Measurements from ENCODE around the gene ATRAID. TPM values are rescaled to one million over a fixed set of nuclear protein-coding genes. Genes with fewer than 3 reads are reported as not detected.
A peak's percentile ranks its signal among the peaks of the same experiment; 100 is the strongest.

ATRAID gene, protein sequence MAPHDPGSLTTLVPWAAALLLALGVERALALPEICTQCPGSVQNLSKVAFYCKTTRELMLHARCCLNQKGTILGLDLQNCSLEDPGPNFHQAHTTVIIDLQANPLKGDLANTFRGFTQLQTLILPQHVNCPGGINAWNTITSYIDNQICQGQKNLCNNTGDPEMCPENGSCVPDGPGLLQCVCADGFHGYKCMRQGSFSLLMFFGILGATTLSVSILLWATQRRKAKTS
- 131 TPM for polyA plus RNA-seq
- long read RNA-seq, donor 1, transcript ATRAID-202 (7 exons, 1,059 nt), result minor isoform, 9 of 46 reads
- long read RNA-seq, donor 1, transcript ATRAID-201 (7 exons, 1,240 nt), result major isoform, 35 of 46 reads
- long read RNA-seq, donor 1, partial matches to known transcripts, result 0 of 46 reads
- long read RNA-seq, donor 1, other reads (novel, unspliced or antisense), result 0 of 46 reads
- long read RNA-seq, donor 2, transcript ATRAID-202 (7 exons, 1,059 nt), result minor isoform, 23 of 141 reads
- long read RNA-seq, donor 2, transcript ATRAID-204 (2 exons, 561 nt), result minor isoform, 19 of 141 reads
- long read RNA-seq, donor 2, transcript ATRAID-201 (7 exons, 1,240 nt), result major isoform, 90 of 141 reads
- long read RNA-seq, donor 2, partial matches to known transcripts, result 9 of 141 reads
- long read RNA-seq, donor 2, other reads (novel, unspliced or antisense), result 0 of 141 reads
- long read RNA-seq, donor 3, result 0 reads
- long read RNA-seq, donor 4, transcript ATRAID-201 (7 exons, 1,240 nt), result major isoform, 10 of 16 reads
- long read RNA-seq, donor 4, partial matches to known transcripts, result 0 of 16 reads
- long read RNA-seq, donor 4, other reads (novel, unspliced or antisense), result 0 of 16 reads
- long read RNA-seq, donor 5, transcript ATRAID-202 (7 exons, 1,059 nt), result minor isoform, 10 of 58 reads
- long read RNA-seq, donor 5, transcript ATRAID-201 (7 exons, 1,240 nt), result major isoform, 44 of 58 reads
- long read RNA-seq, donor 5, partial matches to known transcripts, result 0 of 58 reads
- long read RNA-seq, donor 5, other reads (novel, unspliced or antisense), result 0 of 58 reads
- long read RNA-seq, donor 6, transcript ATRAID-202 (7 exons, 1,059 nt), result minor isoform, 14 of 111 reads
- long read RNA-seq, donor 6, transcript ATRAID-201 (7 exons, 1,240 nt), result major isoform, 58 of 111 reads
- long read RNA-seq, donor 6, transcript ATRAID-204 (2 exons, 561 nt), result minor isoform, 17 of 111 reads
- long read RNA-seq, donor 6, partial matches to known transcripts, result 19 of 111 reads
- long read RNA-seq, donor 6, other reads (novel, unspliced or antisense), result 0 of 111 reads
- long read RNA-seq, donor 7, transcript ATRAID-201 (7 exons, 1,240 nt), result major isoform, 27 of 37 reads
- long read RNA-seq, donor 7, transcript ATRAID-204 (2 exons, 561 nt), result minor isoform, 5 of 37 reads
- long read RNA-seq, donor 7, transcript ATRAID-202 (7 exons, 1,059 nt), result minor isoform, 5 of 37 reads
- long read RNA-seq, donor 7, partial matches to known transcripts, result 0 of 37 reads
- long read RNA-seq, donor 7, other reads (novel, unspliced or antisense), result 0 of 37 reads
- long read RNA-seq, donor 8, transcript ATRAID-201 (7 exons, 1,240 nt), result major isoform, 90 of 136 reads
- long read RNA-seq, donor 8, transcript ATRAID-202 (7 exons, 1,059 nt), result minor isoform, 25 of 136 reads
- long read RNA-seq, donor 8, transcript ATRAID-204 (2 exons, 561 nt), result minor isoform, 18 of 136 reads
- long read RNA-seq, donor 8, partial matches to known transcripts, result 0 of 136 reads
- long read RNA-seq, donor 8, other reads (novel, unspliced or antisense), result 0 of 136 reads
- long read RNA-seq, donor 9, transcript ATRAID-204 (2 exons, 561 nt), result minor isoform, 12 of 133 reads
- long read RNA-seq, donor 9, transcript ATRAID-202 (7 exons, 1,059 nt), result minor isoform, 20 of 133 reads
- long read RNA-seq, donor 9, transcript ATRAID-201 (7 exons, 1,240 nt), result major isoform, 93 of 133 reads
- long read RNA-seq, donor 9, partial matches to known transcripts, result 7 of 133 reads
- long read RNA-seq, donor 9, other reads (novel, unspliced or antisense), result 0 of 133 reads
- long read RNA-seq, donor 10, transcript ATRAID-201 (7 exons, 1,240 nt), result major isoform, 73 of 104 reads
- long read RNA-seq, donor 10, transcript ATRAID-202 (7 exons, 1,059 nt), result minor isoform, 13 of 104 reads
- long read RNA-seq, donor 10, transcript ATRAID-204 (2 exons, 561 nt), result minor isoform, 6 of 104 reads
- long read RNA-seq, donor 10, partial matches to known transcripts, result 12 of 104 reads
- long read RNA-seq, donor 10, other reads (novel, unspliced or antisense), result 0 of 104 reads
- long read RNA-seq, donor 11, transcript ATRAID-201 (7 exons, 1,240 nt), result major isoform, 42 of 61 reads
- long read RNA-seq, donor 11, transcript ATRAID-202 (7 exons, 1,059 nt), result minor isoform, 11 of 61 reads
- long read RNA-seq, donor 11, transcript ATRAID-204 (2 exons, 561 nt), result minor isoform, 8 of 61 reads
- long read RNA-seq, donor 11, partial matches to known transcripts, result 0 of 61 reads
- long read RNA-seq, donor 11, other reads (novel, unspliced or antisense), result 0 of 61 reads

DNA sequence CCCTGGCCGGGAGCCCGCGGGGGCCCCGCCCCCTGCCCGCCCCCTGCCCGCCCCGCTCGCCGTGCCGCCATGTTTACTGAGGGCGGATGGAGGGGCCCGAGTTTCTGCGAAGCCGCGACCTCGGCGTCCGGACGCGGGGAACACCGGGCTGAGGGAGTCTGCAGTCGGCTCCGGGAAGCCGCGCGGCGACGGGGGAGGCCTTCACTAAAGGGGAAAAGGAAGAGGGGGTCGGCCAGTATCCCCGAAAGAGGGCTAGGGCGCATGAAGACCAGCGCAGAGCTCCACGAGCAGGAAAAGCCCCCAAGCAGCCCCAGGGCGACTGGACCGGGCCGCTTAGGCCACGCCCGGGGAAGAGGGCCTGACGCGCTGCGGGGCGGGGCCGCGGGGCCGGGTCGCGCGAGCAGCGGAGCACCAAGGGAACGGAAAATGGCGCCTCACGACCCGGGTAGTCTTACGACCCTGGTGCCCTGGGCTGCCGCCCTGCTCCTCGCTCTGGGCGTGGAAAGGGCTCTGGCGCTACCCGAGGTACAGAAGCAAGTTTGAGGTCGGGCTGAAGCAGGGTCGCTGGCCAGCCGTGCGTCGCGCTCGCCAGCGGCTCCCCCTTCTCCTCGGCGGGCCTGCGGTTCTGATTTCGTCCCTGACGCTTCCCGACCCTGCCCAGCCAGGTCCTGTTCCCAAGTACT, at the start of gene ATRAID, which contains the start of gene SLC5A6:
TSS of gene ATRAID (plus strand) at position 99 of the 683 bp plus-strand sequence. CDS start at position 427, 328 bp downstream.
TSS of gene SLC5A6 (minus strand) at position 326 of the 683 bp plus-strand sequence. CDS start 4,618 bp downstream, outside the sequence.
- no peaks in the 10 kb centered on the region for H3K9me3 ChIP-seq (ENCODE audit: control insufficient read depth, low read depth, low read length)
- DNase-seq, result peak; percentile 90 to 97
- no peaks in the 10 kb centered on the region for H3K27me3 ChIP-seq (ENCODE audit: control insufficient read depth, insufficient read depth, low read length)
- peak within 1 kb of the TSS; percentile 91 for H3K4me3 ChIP-seq (ENCODE audit: low read length)
- H3K27ac ChIP-seq (ENCODE audit: low read length), result peak within 1 kb of the TSS; percentile 98
- peaks cover 24% of the 10 kb centered on the region for H3K36me3 ChIP-seq (ENCODE audit: control insufficient read depth, insufficient read depth, low read length)
- 0% methylated on average over 9 of the region's 73 CpGs for WGBS (ENCODE audit: insufficient coverage, low lambda C conversion rate)
- peaks cover 36% of the 10 kb centered on the region for H3K4me1 ChIP-seq (ENCODE audit: control insufficient read depth, insufficient read depth, low read length)

DNA sequence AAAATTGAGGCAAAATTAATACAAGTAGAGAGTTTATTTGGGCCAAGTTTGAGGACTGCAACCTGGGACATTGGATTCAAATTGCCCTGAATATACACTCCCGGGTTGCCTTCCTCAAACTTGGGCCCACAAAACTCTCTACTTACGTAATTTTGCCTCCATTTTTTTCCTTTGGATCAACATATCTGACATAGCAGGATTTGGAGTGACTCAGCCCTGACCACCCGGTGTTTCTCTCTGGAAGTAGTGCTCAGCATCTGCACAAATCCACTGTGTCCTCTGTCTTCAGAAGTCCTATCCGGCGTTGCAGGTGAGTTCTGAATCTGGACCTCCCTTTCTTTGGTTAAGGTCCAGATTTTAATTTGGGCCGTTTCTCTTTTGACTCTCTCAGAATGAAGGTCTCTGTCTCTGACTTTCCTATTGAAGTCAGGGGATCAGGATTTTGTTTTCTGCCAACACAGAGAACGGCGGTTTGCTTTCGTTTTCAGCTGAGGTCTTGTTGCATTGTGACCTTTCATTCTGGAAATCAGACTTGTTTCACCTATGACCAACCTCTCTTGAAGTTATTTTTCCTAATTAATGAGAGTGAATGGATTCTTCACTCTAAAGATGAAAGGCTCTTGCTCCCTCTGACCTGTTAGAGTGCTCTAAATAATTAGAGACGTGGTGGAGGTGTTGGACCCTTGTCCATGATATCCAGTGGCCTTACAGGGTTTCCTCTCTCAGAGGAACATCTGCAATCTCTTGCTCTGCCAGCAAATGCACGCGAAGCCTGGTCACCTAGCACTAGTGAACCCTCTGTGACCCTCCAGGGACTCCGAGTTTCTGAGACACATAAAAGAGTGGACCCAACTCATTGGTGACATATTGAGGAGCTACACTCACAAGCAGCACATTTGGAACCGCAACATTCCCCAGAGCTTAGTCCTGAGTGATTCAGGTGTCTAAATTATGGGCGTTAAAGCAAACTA, 49.4 kb upstream of the ATRAID start:
- H3K36me3 ChIP-seq (ENCODE audit: control insufficient read depth, insufficient read depth, low read length), result no peaks in the 10 kb centered on the region
- H3K4me3 ChIP-seq (ENCODE audit: low read length), result no peak overlapping the region
- H3K27ac ChIP-seq (ENCODE audit: low read length), result no peak overlapping the region
- no peaks in the 10 kb centered on the region for H3K9me3 ChIP-seq (ENCODE audit: control insufficient read depth, low read depth, low read length)
- H3K27me3 ChIP-seq (ENCODE audit: control insufficient read depth, insufficient read depth, low read length), result no peaks in the 10 kb centered on the region
- H3K4me1 ChIP-seq (ENCODE audit: control insufficient read depth, insufficient read depth, low read length), result no peaks in the 10 kb centered on the region
- no CpG with 5 or more reads among the region's 15 CpGs for WGBS (ENCODE audit: insufficient coverage, low lambda C conversion rate)
- no peak for DNase-seq

GRCh38 chr2:27164960-27165763, 46.7 kb upstream of the ATRAID start:
- Histone ChIP-seq H3K9me3 (ENCODE audit: control insufficient read depth, low read depth, low read length) (no peaks in the 10 kb centered on the region), H3K4me1 (ENCODE audit: control insufficient read depth, insufficient read depth, low read length) (no peaks in the 10 kb centered on the region), H3K36me3 (ENCODE audit: control insufficient read depth, insufficient read depth, low read length) (no peaks in the 10 kb centered on the region), H3K27me3 (ENCODE audit: control insufficient read depth, insufficient read depth, low read length) (no peaks in the 10 kb centered on the region), H3K4me3 (ENCODE audit: low read length) (no peak overlapping the region), H3K27ac (ENCODE audit: low read length) (no peak overlapping the region)
- WGBS (ENCODE audit: insufficient coverage, low lambda C conversion rate), result no CpG with 5 or more reads among the region's 8 CpGs
- DNase-seq, result no peak

- H3K27ac ChIP-seq (ENCODE audit: low read length), result no peak overlapping the region
- DNase-seq, result no peak
- H3K9me3 ChIP-seq (ENCODE audit: control insufficient read depth, low read depth, low read length), result no peaks in the 10 kb centered on the region
- H3K36me3 ChIP-seq (ENCODE audit: control insufficient read depth, insufficient read depth, low read length), result no peaks in the 10 kb centered on the region
- peaks cover 3% of the 10 kb centered on the region for H3K27me3 ChIP-seq (ENCODE audit: control insufficient read depth, insufficient read depth, low read length)
- WGBS (ENCODE audit: insufficient coverage, low lambda C conversion rate), result 83% methylated on average over 2 of the region's 6 CpGs
- H3K4me1 ChIP-seq (ENCODE audit: control insufficient read depth, insufficient read depth, low read length), result no peaks in the 10 kb centered on the region
- H3K4me3 ChIP-seq (ENCODE audit: low read length), result no peak overlapping the region
Measured at GRCh38 chr2:27170581-27171337, 41.1 kb upstream of the ATRAID start.

- H3K36me3 ChIP-seq (ENCODE audit: control insufficient read depth, insufficient read depth, low read length), result no peaks in the 10 kb centered on the region
- H3K4me3 ChIP-seq (ENCODE audit: low read length), result no peak overlapping the region
- H3K4me1 ChIP-seq (ENCODE audit: control insufficient read depth, insufficient read depth, low read length), result no peaks in the 10 kb centered on the region
- peak; percentile 19 to 60 for DNase-seq
- H3K9me3 ChIP-seq (ENCODE audit: control insufficient read depth, low read depth, low read length), result no peaks in the 10 kb centered on the region
- WGBS (ENCODE audit: insufficient coverage, low lambda C conversion rate), result no CpG with 5 or more reads among the region's 8 CpGs
- peaks cover 3% of the 10 kb centered on the region for H3K27me3 ChIP-seq (ENCODE audit: control insufficient read depth, insufficient read depth, low read length)
- H3K27ac ChIP-seq (ENCODE audit: low read length), result no peak overlapping the region
Measured at GRCh38 chr2:27171351-27171848, 40.4 kb upstream of the ATRAID start.

DNA sequence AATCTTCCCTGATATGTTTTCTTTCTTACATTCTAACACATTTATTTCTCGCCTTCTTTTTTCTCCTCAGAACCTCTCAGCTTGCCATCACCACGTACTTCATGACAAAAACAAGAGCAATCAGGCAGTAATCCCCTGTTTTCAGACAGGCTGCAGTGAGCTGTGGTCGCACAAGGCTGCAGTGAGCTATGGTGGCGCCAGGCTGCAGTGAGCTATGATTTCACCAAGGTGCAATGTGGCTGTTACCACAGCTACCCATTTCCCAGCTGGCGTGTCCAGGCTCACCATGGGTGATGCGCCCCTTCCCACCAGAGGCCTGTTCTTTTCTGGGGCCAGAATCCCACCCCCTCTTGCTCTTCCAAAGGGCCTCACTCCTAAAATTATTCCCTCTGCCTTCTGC, 37.2 kb upstream of the ATRAID start:
- no peaks in the 10 kb centered on the region for H3K9me3 ChIP-seq (ENCODE audit: control insufficient read depth, low read depth, low read length)
- peaks cover 3% of the 10 kb centered on the region for H3K27me3 ChIP-seq (ENCODE audit: control insufficient read depth, insufficient read depth, low read length)
- H3K36me3 ChIP-seq (ENCODE audit: control insufficient read depth, insufficient read depth, low read length), result no peaks in the 10 kb centered on the region
- H3K4me1 ChIP-seq (ENCODE audit: control insufficient read depth, insufficient read depth, low read length), result no peaks in the 10 kb centered on the region
- no peak overlapping the region for H3K4me3 ChIP-seq (ENCODE audit: low read length)
- no peak overlapping the region for H3K27ac ChIP-seq (ENCODE audit: low read length)
- 92% methylated on average over 3 of the region's 6 CpGs for WGBS (ENCODE audit: insufficient coverage, low lambda C conversion rate)
- DNase-seq, result no peak

Data from large intestine (tissue), 12 donors.